Hematopoietic multipotent progenitor cell (in vitro differentiated cells): Measurements from ENCODE around the gene HMGB1. TPM values are rescaled to one million over a fixed set of nuclear protein-coding genes. Genes with fewer than 3 reads are reported as not detected.

ENCODE experiments used
- DNase-seq, 3 donors: peaks; one replicate each; pipeline ENCODE4 v3.0.0-alpha.2; 2011 to 2015; ENCODE audit warnings: low read depth in 2 of 3, low spot score in 2 of 3
- total RNA-seq: library from RNA; depleted of rRNA; stranded (reverse); fragments of >200 nt; gene quantifications from one replicate; pipeline ENCODE4 v1.2.3, GENCODE V29; 2012

Gene HMGB1
- total RNA-seq, 1 donor, result 86.2 TPM

GRCh38 chr13:30435911-30436451 is 29.8 kb downstream of the HMGB1 start:
- DNase-seq, result no peak

DNA sequence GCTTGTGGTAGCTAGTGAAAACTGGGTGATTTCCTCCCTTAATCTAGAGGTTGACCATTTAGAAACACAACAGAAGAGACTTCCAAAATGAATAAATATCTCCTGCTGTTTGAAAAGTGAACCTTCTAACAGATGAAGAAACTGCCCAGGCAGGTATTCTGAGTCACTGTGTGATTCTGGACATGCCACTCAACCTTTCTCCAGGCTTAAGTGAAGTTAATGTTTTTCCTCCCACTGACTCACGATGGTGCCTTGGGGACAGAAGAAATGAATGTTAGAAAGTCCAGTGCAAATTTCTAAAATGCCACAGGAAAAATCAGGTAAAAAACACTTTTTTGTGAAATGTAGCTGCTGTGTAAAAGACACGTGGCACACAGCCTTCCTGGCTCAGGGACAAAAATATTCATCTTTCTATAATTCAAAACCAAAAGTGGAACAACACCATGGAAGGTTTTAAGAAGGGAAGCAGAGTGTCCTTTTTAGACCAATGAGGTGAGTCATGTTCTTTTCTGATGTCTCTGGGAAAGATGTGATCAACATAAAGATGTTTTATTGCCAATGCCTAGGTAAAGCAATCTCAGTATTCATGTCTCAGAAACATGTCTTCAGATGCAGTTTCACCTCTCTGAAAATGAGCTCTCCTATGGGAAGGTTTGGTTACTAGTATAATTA is 34.3 kb downstream of the HMGB1 start:
- no peak for DNase-seq

GRCh38 chr13:30429721-30430694 is 35.7 kb downstream of the HMGB1 start:
- peak in 2 of 3 donors; percentile 58 to 59 for DNase-seq

DNA sequence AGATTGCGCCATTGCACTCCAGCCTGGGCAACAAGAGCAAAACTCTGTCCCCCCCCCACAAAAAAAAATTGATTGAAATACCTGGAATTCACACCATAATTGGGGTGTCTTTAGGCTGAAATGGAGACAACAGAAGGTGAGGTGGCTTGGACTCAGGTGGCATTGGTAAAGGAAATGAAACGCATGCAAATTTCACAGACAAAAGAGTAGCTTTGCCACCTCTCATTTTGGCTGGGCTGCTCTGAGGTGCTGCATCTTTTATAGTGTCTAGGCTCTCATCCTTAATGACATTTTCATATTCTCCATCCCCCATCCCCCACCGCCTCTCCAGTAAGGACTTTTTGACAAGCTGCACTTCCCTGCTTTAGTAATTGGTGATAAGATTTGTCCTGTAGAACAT is 36.5 kb downstream of the HMGB1 start:
- DNase-seq, result no peak

DNA sequence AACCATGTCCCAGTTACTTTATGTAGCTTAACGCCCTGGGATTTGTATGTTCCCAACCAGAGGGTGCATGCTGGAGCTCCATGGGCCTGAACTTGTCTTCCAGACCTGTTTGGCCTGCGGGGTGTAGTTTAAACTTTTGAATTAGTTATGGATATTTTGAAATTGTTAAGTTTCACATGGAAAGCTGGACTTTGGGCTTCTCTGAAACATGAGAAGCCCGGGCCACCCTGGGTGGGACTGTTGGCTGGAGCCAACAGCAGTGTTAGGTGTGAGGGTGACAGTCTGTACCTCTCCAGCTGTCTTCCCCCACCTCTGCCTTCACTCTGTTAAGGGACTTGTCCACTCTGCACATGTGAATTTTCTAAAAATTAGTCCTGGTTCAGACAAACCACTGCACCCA is 41.8 kb downstream of the HMGB1 start:
- no peak for DNase-seq

GRCh38 chr13:30422054-30422839 is 43.5 kb downstream of the HMGB1 start, which contains the start of gene UBE2L5:
Gene UBE2L5, plus strand, starts transcription at chr13:30422493. Its CDS starts 5,498 bp downstream, at chr13:30427991.
- DNase-seq, result peak; percentile 45 to 76 (median 75)

DNA sequence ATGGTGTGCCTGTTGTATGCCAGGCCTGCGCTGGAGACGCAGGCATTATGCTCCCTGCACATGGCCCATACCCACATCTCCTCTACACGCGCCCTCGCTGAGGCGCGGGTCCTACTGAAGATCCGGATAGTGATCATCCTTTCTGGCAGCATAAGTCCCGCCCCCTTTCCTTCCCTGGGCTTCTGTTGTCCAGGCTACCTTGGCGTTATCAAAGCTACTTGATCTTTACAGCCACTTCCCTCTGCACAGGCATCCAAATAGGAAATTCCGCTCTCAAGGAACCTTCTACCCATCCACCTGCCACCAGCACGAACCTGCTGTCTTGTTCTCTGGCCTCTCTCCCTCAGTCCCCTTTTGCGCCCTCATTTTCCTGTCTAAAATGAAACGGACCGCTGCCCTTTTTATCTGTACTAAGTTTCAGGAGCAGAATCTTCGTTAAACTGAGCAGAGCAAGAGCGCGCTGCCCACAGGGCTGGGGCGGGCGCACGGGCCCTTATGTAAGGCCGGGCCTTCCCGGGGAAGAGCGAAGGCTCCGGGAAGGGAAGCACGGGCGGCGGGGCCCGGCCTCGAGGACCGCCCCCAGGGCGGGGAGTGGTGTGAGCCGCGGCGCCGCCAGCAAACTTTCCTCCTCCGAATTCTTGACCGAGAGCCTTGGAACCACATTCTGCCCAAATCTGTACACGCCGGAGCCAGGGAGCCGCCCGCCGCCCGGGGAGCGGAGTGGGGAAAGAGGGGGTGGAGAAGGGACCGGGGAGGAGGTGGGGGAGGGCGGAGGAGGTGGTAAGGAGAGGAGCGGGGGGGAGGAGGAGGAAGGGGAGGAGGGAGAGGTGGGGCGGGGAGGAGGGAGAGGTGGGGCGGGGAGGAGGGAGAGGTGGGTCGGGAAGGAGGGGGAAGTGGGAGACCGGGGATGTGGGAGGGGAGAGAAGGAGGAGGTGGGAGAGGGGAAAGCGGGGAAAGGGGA is 44.4 kb downstream of the HMGB1 start:
- DNase-seq, result peak in 2 of 3 donors; percentile 57 to 67

- DNase-seq, result no peak
Observed at GRCh38 chr13:30418717-30419459, 46.8 kb downstream of the HMGB1 start.

- no peak for DNase-seq
Observed at GRCh38 chr13:30418075-30418716, 47.5 kb downstream of the HMGB1 start.

GRCh38 chr13:30416471-30416870 is 49.3 kb downstream of the HMGB1 start:
- DNase-seq, result no peak

DNA sequence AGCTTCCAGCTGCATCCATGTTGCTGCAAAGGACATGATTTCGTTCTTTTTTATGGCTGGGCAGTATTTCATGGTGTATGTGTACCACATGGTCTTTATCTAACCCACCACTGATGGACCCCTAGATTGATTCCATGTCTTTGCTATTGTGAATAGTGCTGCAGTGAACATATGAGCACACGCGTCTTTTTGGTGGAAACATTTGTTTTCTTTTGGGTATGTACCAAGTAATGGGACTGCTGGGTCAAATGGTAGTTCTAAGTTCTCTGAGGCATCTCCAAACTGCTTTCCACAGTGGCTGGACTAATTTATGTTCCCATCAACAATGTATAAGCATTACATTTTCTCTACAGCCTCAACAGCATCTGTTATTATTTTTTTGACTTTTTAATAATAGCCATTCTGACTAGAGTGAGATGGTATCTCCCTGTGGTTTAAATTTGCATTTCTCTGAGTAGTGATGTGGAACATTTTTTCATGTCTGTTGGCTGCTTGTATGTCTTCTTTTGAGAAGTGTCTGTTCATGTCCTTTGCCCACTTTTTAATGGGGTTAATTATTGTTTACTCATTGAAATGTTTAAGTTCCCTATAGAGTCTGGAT is 50.2 kb downstream of the HMGB1 start:
- DNase-seq, result no peak

GRCh38 chr13:30413842-30414241 is 51.9 kb downstream of the HMGB1 start:
- DNase-seq, result no peak

- DNase-seq, result no peak
Observed at GRCh38 chr13:30412346-30412745, 53.4 kb downstream of the HMGB1 start.

DNA sequence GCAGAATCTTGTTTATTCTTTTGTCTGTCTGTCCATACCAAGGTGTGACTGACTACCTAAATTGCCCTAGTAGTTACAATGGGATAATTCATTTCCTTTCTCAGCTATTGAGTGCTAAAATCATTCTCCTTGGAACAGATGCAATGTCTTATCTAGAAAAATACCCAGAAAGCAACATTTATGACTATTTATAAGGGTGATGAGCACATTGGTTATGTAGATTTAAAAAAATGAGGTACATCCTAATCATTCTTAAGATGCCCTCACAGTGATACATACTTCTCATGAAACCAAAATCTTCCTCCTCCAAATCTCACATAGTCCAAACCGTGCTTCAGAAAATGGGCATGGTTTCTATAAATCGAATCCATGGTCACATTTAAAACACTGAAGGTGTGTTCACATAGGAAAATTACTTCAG is 55.0 kb downstream of the HMGB1 start:
- DNase-seq, result no peak

GRCh38 chr13:30409886-30410704 is 55.6 kb downstream of the HMGB1 start:
- no peak for DNase-seq

DNA sequence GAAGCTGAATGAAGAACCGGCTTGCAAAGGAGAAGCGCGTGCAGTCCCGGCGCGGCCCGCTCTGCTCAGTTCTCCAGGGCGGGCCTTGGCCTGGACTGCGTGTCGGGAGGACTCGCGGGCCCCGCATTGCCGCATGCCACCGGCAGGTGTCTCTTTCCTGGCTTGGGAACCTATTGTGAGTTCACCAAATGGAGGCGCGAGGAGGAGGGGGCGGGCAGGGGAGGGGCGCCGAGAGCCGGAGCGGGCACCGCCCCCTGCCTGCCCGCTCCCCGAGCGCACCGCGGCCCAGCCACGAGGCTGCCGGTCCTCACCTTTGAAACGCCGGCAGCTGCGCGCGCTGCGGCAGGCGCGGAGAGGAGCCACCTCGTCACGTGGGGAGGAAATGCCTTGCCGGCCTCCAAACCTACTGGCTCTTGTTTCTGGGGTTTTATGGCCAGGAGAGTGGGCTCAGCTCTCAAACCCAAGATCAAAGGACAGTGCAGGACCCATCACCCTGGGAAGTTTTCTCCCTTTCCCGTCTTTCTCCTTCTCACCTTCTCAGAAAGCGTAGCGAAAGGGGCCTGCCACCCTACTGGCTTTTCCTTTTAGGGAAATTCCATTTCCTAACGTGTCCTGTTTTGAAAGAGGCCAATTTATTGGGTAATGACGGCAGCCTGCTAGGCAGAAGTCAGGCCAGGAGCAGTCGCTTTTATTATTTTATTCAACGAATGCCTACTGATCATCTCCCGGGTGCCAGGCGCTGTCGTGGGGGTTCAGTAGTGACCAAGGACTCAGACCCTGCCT is 57.2 kb downstream of the HMGB1 start:
- DNase-seq, result peak; percentile 75 to 96 (median 94)
